ENCODE results near the gene HTR2A.

GRCh38 chr13:46839399-46839798 is 57.5 kb downstream of the HTR2A start:
- TF ChIP-seq EZH2 (IDR thresholded peaks at IDR 0.05; ENCODE audit: low read length) (no peak), CTCF (optimal IDR thresholded peaks at IDR 0.05 in 1 of 3, IDR thresholded peaks at IDR 0.05 in 1 of 3, conservative IDR thresholded peaks at IDR 0.05 in 1 of 3; ENCODE audit: extremely low read depth in 1 of 3, insufficient read depth in 2 of 3, low read length in 3 of 3) (no peak)
